Measurements from ENCODE around the gene PDE4A.

The PDE4A gene

GRCh38 chr19:10416380-10417257 is 3.7 kb upstream of the PDE4A start:
- peak; percentile 43 for DNase-seq (ENCODE audit: low read depth)
- TF ChIP-seq, protein P1, sequence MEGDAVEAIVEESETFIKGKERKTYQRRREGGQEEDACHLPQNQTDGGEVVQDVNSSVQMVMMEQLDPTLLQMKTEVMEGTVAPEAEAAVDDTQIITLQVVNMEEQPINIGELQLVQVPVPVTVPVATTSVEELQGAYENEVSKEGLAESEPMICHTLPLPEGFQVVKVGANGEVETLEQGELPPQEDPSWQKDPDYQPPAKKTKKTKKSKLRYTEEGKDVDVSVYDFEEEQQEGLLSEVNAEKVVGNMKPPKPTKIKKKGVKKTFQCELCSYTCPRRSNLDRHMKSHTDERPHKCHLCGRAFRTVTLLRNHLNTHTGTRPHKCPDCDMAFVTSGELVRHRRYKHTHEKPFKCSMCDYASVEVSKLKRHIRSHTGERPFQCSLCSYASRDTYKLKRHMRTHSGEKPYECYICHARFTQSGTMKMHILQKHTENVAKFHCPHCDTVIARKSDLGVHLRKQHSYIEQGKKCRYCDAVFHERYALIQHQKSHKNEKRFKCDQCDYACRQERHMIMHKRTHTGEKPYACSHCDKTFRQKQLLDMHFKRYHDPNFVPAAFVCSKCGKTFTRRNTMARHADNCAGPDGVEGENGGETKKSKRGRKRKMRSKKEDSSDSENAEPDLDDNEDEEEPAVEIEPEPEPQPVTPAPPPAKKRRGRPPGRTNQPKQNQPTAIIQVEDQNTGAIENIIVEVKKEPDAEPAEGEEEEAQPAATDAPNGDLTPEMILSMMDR (IDR thresholded peaks at IDR 0.05; ENCODE audit: control insufficient read depth, extremely low read depth, insufficient read depth) = peak; percentile 56
- H3K4me3 ChIP-seq (ENCODE audit: low read depth, low read length) = peak overlapping the region; percentile 50

GRCh38 chr19:10417541-10418234 is 2.6 kb upstream of the PDE4A start:
- TF ChIP-seq, protein P1 (IDR thresholded peaks at IDR 0.05; ENCODE audit: control insufficient read depth, extremely low read depth, insufficient read depth) = no peak
- no peak for DNase-seq (ENCODE audit: low read depth)
- H3K4me3 ChIP-seq (ENCODE audit: low read depth, low read length) = no peak overlapping the region

- TF ChIP-seq, protein P1 (IDR thresholded peaks at IDR 0.05; ENCODE audit: control insufficient read depth, extremely low read depth, insufficient read depth) = no peak
- DNase-seq (ENCODE audit: low read depth) = no peak
- H3K4me3 ChIP-seq (ENCODE audit: low read depth, low read length) = no peak overlapping the region
Observed at GRCh38 chr19:10418235-10418484, 2.2 kb upstream of the PDE4A start.

GRCh38 chr19:10418485-10419199 is 1.7 kb upstream of the PDE4A start:
- TF ChIP-seq, protein P1 (IDR thresholded peaks at IDR 0.05; ENCODE audit: control insufficient read depth, extremely low read depth, insufficient read depth) = no peak
- H3K4me3 ChIP-seq (ENCODE audit: low read depth, low read length) = no peak overlapping the region
- DNase-seq (ENCODE audit: low read depth) = no peak

- no peak for DNase-seq (ENCODE audit: low read depth)
- no peak overlapping the region for H3K4me3 ChIP-seq (ENCODE audit: low read depth, low read length)
- TF ChIP-seq, protein P1 (IDR thresholded peaks at IDR 0.05; ENCODE audit: control insufficient read depth, extremely low read depth, insufficient read depth) = no peak
Observed at GRCh38 chr19:10419200-10419645, 1.1 kb upstream of the PDE4A start.

DNA sequence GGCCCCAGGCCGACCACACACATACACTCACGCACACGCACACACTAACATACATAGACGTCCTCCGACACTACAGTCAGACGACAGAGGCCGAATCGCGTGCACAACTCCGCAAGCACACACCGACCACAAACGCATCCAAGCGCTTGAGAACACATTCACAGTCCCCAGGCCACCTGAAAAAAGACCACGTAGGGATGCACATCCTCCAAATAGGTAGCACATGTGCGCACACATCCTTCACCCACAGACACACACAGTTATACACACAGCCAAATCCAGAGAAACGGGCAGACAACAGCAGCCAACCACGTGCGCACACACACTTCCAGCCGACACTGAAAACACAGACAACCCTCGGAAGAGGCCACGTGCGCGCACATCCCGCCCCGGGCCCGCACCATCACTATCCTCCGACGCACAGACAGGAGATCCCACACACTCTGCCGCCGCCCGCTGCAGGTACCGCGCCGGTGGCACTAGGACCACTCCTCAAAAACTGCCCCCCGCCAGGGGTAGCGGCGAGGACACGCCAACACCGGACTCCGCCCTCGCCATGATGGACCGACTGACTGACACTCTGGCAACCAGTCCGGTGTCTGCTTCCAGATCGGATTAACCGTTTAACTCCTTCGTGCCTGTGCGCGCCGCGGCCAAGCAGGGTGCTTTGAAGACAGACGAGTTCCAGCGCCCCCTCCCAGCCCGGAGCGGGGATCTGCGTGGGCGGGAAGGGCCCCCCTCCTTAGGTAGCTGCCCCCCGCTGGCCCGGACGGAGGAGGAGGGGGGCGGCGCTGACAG is 493 bp upstream of the PDE4A start:
- DNase-seq (ENCODE audit: low read depth) = no peak
- H3K4me3 ChIP-seq (ENCODE audit: low read depth, low read length) = peak overlapping the region; percentile 36
- TF ChIP-seq, protein P1 (IDR thresholded peaks at IDR 0.05; ENCODE audit: control insufficient read depth, extremely low read depth, insufficient read depth) = no peak

Measured in LNCaP clone FGC (cell line).